ENCODE data around the gene ZNF385B.

- TF ChIP-seq JUNB (IDR thresholded peaks at IDR 0.05), result no peak
- no peak for TF ChIP-seq CTCF (IDR thresholded peaks at IDR 0.05 in 2 of 3, conservative IDR thresholded peaks at IDR 0.05 in 1 of 3; ENCODE audit: control insufficient read depth in 2 of 3, extremely low read depth in 1 of 3, insufficient read depth in 1 of 3, low read depth in 3 of 3, low read length in 3 of 3)
These were observed 424.0 kb downstream of the ZNF385B start for GRCh38 chr2:179437430-179437829.
